ENCODE results near the gene SNRNP35. TPM values are rescaled to one million over a fixed set of nuclear protein-coding genes. Genes with fewer than 3 reads are reported as not detected.

SNRNP35 gene
- polyA plus RNA-seq, 3 donors, result 42.8 to 44.3 (median 43.8) TPM

DNA sequence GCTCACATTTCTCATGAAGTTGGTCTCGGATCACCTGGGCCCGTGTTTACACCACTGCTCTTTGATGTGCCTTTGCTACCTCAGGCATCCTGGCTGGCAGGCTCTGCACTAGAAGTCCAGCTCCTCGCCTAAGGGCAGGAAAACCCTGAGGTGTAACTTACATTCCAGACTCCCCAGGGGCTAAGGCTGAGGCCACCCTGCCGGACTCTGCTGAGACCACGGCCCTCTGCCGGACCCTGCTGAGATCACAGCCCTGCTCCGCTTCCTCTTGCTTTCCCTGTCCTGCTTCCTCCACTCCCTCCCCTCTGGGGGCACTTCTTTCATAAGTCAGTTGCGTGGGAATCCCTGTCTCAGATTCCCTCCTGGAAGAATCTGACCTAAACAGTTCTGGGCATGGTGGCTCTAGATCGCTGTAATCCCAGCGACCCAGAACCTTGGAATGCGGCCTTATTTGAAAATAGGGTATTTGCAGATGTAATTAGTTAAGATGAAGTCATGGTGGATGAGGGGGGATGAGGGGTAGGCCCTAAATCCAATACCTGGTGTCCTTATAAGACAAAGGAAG lies 58.4 kb downstream of the SNRNP35 start:
- DNase-seq, result peak; percentile 48

Other genes with a start within 250 kb of the SNRNP35 start
- gene MPHOSPH9, start 225.0 kb upstream of the SNRNP35 start, polyA plus RNA-seq (ENCODE audit: insufficient read length in 3 of 3), result 10 to 100 TPM; 28.8 to 40.8 (median 36.5) TPM
- 10 to 100 TPM; 19.9 to 23.5 (median 22.3) TPM for gene MTRFR, start 224.7 kb upstream of the SNRNP35 start, polyA plus RNA-seq (ENCODE audit: insufficient read length in 3 of 3)
- 100 to 1,000 TPM; 143 to 196 (median 151) TPM for gene CDK2AP1, start 186.3 kb upstream of the SNRNP35 start, polyA plus RNA-seq (ENCODE audit: insufficient read length in 3 of 3)
- gene SBNO1, start 93.3 kb upstream of the SNRNP35 start, polyA plus RNA-seq (ENCODE audit: insufficient read length in 3 of 3), result 10 to 100 TPM; 26.8 to 35.0 (median 32.5) TPM
- gene KMT5A, start 74.0 kb upstream of the SNRNP35 start, polyA plus RNA-seq (ENCODE audit: insufficient read length in 3 of 3), result 10 to 100 TPM; 50.6 to 55.8 (median 52.0) TPM
- gene RILPL2, start 21.5 kb upstream of the SNRNP35 start, polyA plus RNA-seq (ENCODE audit: insufficient read length in 3 of 3), result 1 to 10 TPM; 5.2 to 6.4 (median 5.6) TPM
- 10 to 100 TPM; 20.5 to 22.9 (median 21.5) TPM for gene RILPL1, start 75.6 kb downstream of the SNRNP35 start, polyA plus RNA-seq (ENCODE audit: insufficient read length in 3 of 3)
- gene TMED2, start 126.4 kb downstream of the SNRNP35 start, polyA plus RNA-seq (ENCODE audit: insufficient read length in 3 of 3), result 100 to 1,000 TPM; 202 to 213 (median 208) TPM
- gene DDX55, start 144.0 kb downstream of the SNRNP35 start, polyA plus RNA-seq (ENCODE audit: insufficient read length in 3 of 3), result 10 to 100 TPM; 21.0 to 46.6 (median 39.4) TPM
- gene EIF2B1, start 175.5 kb downstream of the SNRNP35 start, polyA plus RNA-seq (ENCODE audit: insufficient read length in 3 of 3), result 10 to 100 TPM; 58.9 to 69.1 (median 67.1) TPM
- 10 to 100 TPM; 23.6 to 41.7 (median 35.7) TPM for gene GTF2H3, start 175.7 kb downstream of the SNRNP35 start, polyA plus RNA-seq (ENCODE audit: insufficient read length in 3 of 3)
- gene TCTN2, start 213.0 kb downstream of the SNRNP35 start, polyA plus RNA-seq (ENCODE audit: insufficient read length in 3 of 3), result 10 to 100 TPM; 25.6 to 34.1 (median 33.8) TPM